A673 (cell line): ENCODE data around the gene AGPAT3. TPM values are rescaled to one million over a fixed set of nuclear protein-coding genes. Genes with fewer than 3 reads are reported as not detected.
A peak's percentile ranks its signal among the peaks of the same experiment; 100 is the strongest.

Experiments
- BruUV-seq: library from RNA; stranded (reverse); fragments of 400-500 nt; replicated peaks from 2 replicates; lab custom pipeline; 2021; lab: Mats Ljungman, UMichigan
- CTCF ChIA-PET: fragments of 300-600 bp; sonication (Branson Sonifier 250); formaldehyde crosslinking; loops from one replicate; lab custom pipeline; 2022; ENCODE audit warnings: antibody characterized with exemption; lab: Charles Lee
- POLR2A ChIA-PET: fragments of 300-600 bp; sonication (Branson Sonifier 250); formaldehyde crosslinking; loops from one replicate; lab custom pipeline; 2022; ENCODE audit warnings: antibody characterized with exemption; ENCODE audit not compliant: low non-redundant PET; lab: Charles Lee
- DNase-seq: peaks from one replicate; pipeline ENCODE4 v3.0.0-alpha.2; 2015; ENCODE audit warnings: low spot score
- H3K27ac ChIP-seq: fragments of 200-600 bp; sonication (generic); 2 replicates; pipeline ENCODE4 v1.5.1; 2016; ENCODE audit warnings: mixed run types, low read depth, mild to moderate bottlenecking, mixed read lengths, antibody characterized with exemption, low read length; ENCODE audit not compliant: poor library complexity, severe bottlenecking
- H3K27me3 ChIP-seq: fragments of 200-600 bp; sonication (generic); replicated peaks from 2 replicates; pipeline ENCODE4 v1.6.1; 2017; ENCODE audit warnings: mixed run types, low read depth, mild to moderate bottlenecking, mixed read lengths, antibody characterized with exemption, low read length; ENCODE audit not compliant: insufficient read depth, poor library complexity
- H3K36me3 ChIP-seq: fragments of 200-600 bp; sonication (generic); 2 replicates; pipeline ENCODE4 v1.6.1; 2016; ENCODE audit warnings: mixed run types, mild to moderate bottlenecking, mixed read lengths, antibody characterized with exemption, low read length; ENCODE audit not compliant: insufficient read depth, poor library complexity, severe bottlenecking
- H3K4me1 ChIP-seq: fragments of 200-600 bp; sonication (generic); 2 replicates; pipeline ENCODE4 v1.6.1; 2017; ENCODE audit warnings: mixed run types, mild to moderate bottlenecking, mixed read lengths, antibody characterized with exemption, low read length; ENCODE audit not compliant: insufficient read depth, poor library complexity, severe bottlenecking
- H3K4me3 ChIP-seq: fragments of 200-600 bp; sonication (generic); 2 replicates; pipeline ENCODE4 v1.5.1; 2016; ENCODE audit warnings: low read depth, mixed run types, mild to moderate bottlenecking, mixed read lengths, low read length; ENCODE audit not compliant: poor library complexity, severe bottlenecking
- H3K9me3 ChIP-seq: fragments of 200-600 bp; sonication (generic); 2 replicates; pipeline ENCODE4 v1.6.1; 2016; ENCODE audit warnings: mixed run types, low read depth, mild to moderate bottlenecking, mixed read lengths, antibody characterized with exemption, low read length; ENCODE audit not compliant: poor library complexity, severe bottlenecking
- CTCF ChIP-seq: fragments of 300-800, 200-600 bp; sonication (generic); conservative IDR thresholded peaks from 2 replicates; pipeline ENCODE4 v1.5.1; 2017; ENCODE audit warnings: low read depth, mild to moderate bottlenecking, antibody characterized with exemption, low read length, moderate library complexity, mixed read lengths
- EZH2 ChIP-seq: fragments of 200-600 bp; sonication (generic); IDR thresholded peaks from 2 replicates; pipeline ENCODE4 v1.6.1; 2017; ENCODE audit warnings: borderline replicate concordance, low read depth, mild to moderate bottlenecking, mixed read lengths, antibody characterized with exemption, low read length; ENCODE audit not compliant: poor library complexity, severe bottlenecking
- intact Hi-C: fragments of 100-400 bp; cut with micrococcal nuclease; formaldehyde crosslinking; loops from one replicate; pipeline ENCODE4 v1.10.0; 2022; ENCODE audit not compliant: unreplicated experiment
- total RNA-seq: library from RNA; stranded (reverse); gene quantifications from 2 replicates; pipeline ENCODE4 v1.2.3, GENCODE V29; 2021

AGPAT3 gene
- total RNA-seq, 1 experiment from 2014 or later = 69.6 TPM

- no peaks in the 10 kb centered on the region for H3K27me3 ChIP-seq
- peaks cover 6% of the 10 kb centered on the region for H3K9me3 ChIP-seq
- no peak for DNase-seq
- H3K4me3 ChIP-seq = no peak overlapping the region
- H3K36me3 ChIP-seq = no peaks in the 10 kb centered on the region
- intact Hi-C loops = no loop called here
- CTCF ChIA-PET = no interaction called here
- H3K27ac ChIP-seq = no peak overlapping the region
- H3K4me1 ChIP-seq = peaks cover 9% of the 10 kb centered on the region
- POLR2A ChIA-PET = no interaction called here
- BruUV-seq = no TSS peak
- no peak for TF ChIP-seq EZH2
- no peak for TF ChIP-seq CTCF
These were observed 25.0 kb downstream of the AGPAT3 start for GRCh38 chr21:43890042-43890441.

- no peak for DNase-seq
- BruUV-seq = no TSS peak
- Histone ChIP-seq H3K36me3 (no peaks in the 10 kb centered on the region), H3K27ac (no peak overlapping the region), H3K27me3 (no peaks in the 10 kb centered on the region), H3K9me3 (peaks cover 6% of the 10 kb centered on the region), H3K4me3 (no peak overlapping the region), H3K4me1 (peaks cover 9% of the 10 kb centered on the region)
- ChIA-PET POLR2A (no interaction called here), CTCF (no interaction called here)
- intact Hi-C loops = no loop called here
- TF ChIP-seq CTCF (no peak), EZH2 (no peak)
These were observed 27.3 kb downstream of the AGPAT3 start for GRCh38 chr21:43892334-43892733.

- Histone ChIP-seq H3K4me1 (peaks cover 9% of the 10 kb centered on the region), H3K9me3 (peaks cover 6% of the 10 kb centered on the region), H3K27me3 (no peaks in the 10 kb centered on the region), H3K4me3 (no peak overlapping the region), H3K36me3 (no peaks in the 10 kb centered on the region), H3K27ac (peak overlapping the region; percentile 10)
- no peak for DNase-seq
- intact Hi-C loops = no loop called here
- ChIA-PET POLR2A (no interaction called here), CTCF (no interaction called here)
- no TSS peak for BruUV-seq
- TF ChIP-seq EZH2 (no peak), CTCF (no peak)
These were observed 28.0 kb downstream of the AGPAT3 start for GRCh38 chr21:43892984-43893535.
